ENCODE results near the gene ZNF486.

GRCh38 chr19:20209051-20209450, 42.0 kb downstream of the ZNF486 start:
- TF ChIP-seq CTCF (IDR thresholded peaks at IDR 0.05; ENCODE audit: extremely low read depth in 1 of 2, insufficient read depth in 1 of 2, low read depth in 1 of 2, low read length in 2 of 2) (no peak), MAX (IDR thresholded peaks at IDR 0.05; ENCODE audit: insufficient read depth, insufficient read length) (no peak), MYC (IDR thresholded peaks at IDR 0.05; ENCODE audit: low read depth, low read length) (no peak)
